SKM-1 treated with dmso at 0.1 percent for 144 hours (cell line): ENCODE measurements around the gene CDK17.
"Not testable (repeated sequence)": the region's sequence is repeated elsewhere in the genome, so short reads cannot be mapped to it uniquely, and the experiment has no call there.

Experiments
- DNase-seq: peaks from one replicate; lab custom pipeline; 2025; ENCODE audit not compliant: unreplicated experiment; lab: John Stamatoyannopoulos, UW

Gene CDK17

GRCh38 chr12:96419576-96420276 is 19.5 kb upstream of the CDK17 start:
- DNase-seq, result no peak

GRCh38 chr12:96417688-96418087 is 17.4 kb upstream of the CDK17 start:
- not testable (repeated sequence) for DNase-seq

GRCh38 chr12:96416033-96416799 is 16.0 kb upstream of the CDK17 start:
- no peak for DNase-seq

GRCh38 chr12:96414637-96415036 is 14.4 kb upstream of the CDK17 start:
- DNase-seq, result no peak

- DNase-seq, result no peak
These were observed 12.2 kb upstream of the CDK17 start for GRCh38 chr12:96412431-96412830.

- DNase-seq, result no peak
These were observed 9.5 kb upstream of the CDK17 start for GRCh38 chr12:96409731-96410130.

GRCh38 chr12:96408993-96409392 is 8.8 kb upstream of the CDK17 start:
- no peak for DNase-seq

GRCh38 chr12:96407429-96408097 is 7.3 kb upstream of the CDK17 start:
- DNase-seq, result peak; percentile 34

- no peak for DNase-seq
These were observed 4.5 kb upstream of the CDK17 start for GRCh38 chr12:96404696-96405095.

- no peak for DNase-seq
These were observed 3.6 kb upstream of the CDK17 start for GRCh38 chr12:96403870-96404269.

GRCh38 chr12:96402522-96402921 is 2.3 kb upstream of the CDK17 start:
- DNase-seq, result not testable (repeated sequence)

GRCh38 chr12:96402061-96402460 is 1.8 kb upstream of the CDK17 start:
- DNase-seq, result no peak

- DNase-seq, result peak; percentile 14
These were observed 1.0 kb upstream of the CDK17 start for GRCh38 chr12:96401076-96401871.

GRCh38 chr12:96400631-96401075 is 414 bp upstream of the CDK17 start:
- DNase-seq, result no peak

- DNase-seq, result no peak
These were observed 920 bp downstream of the CDK17 start for GRCh38 chr12:96399120-96399918.

- no peak for DNase-seq
These were observed 1.7 kb downstream of the CDK17 start for GRCh38 chr12:96398424-96399119.

- DNase-seq, result no peak
These were observed 2.3 kb downstream of the CDK17 start for GRCh38 chr12:96397756-96398423.

GRCh38 chr12:96396914-96397313 is 3.3 kb downstream of the CDK17 start:
- DNase-seq, result no peak

GRCh38 chr12:96396209-96396608 is 4.0 kb downstream of the CDK17 start:
- DNase-seq, result no peak
